Common myeloid progenitor, CD34-positive (primary cell): Measurements from ENCODE around the gene PRR20G.

Experiments used
- CTCF ChIA-PET: fragments of 350-600 bp; sonication (Branson Sonifier 250); formaldehyde crosslinking; loops from one replicate; lab custom pipeline; 2021; ENCODE audit warnings: antibody characterized with exemption; lab: Charles Lee
- POLR2A ChIA-PET: fragments of 350-600 bp; sonication (Branson Sonifier 250); formaldehyde crosslinking; loops from one replicate; lab custom pipeline; 2021; ENCODE audit warnings: antibody characterized with exemption; lab: Charles Lee
- DNase-seq, 3 donors: peaks; one replicate each; pipeline versions ENCODE4 v3.0.0 to v3.0.0-alpha.2; 2013
- H3K27ac ChIP-seq, 2 experiments: 1 replicate in 1 of 2; 2 replicates in 1 of 2; pipeline ENCODE4 v1.7.0; 2013; ENCODE audit warnings: inconsistent platforms in 2 of 2, low read length in 2 of 2, mild to moderate bottlenecking in 2 of 2, low read depth in 1 of 2, moderate library complexity in 1 of 2; ENCODE audit not compliant: severe bottlenecking in 2 of 2, insufficient read depth in 1 of 2, poor library complexity in 1 of 2
- H3K27me3 ChIP-seq, 5 experiments: replicated peaks in 2 of 5; 1 replicate in 3 of 5; 2 replicates in 2 of 5; pipeline versions ENCODE4 v1.6.1 to v1.7.0; 2013; ENCODE audit warnings: low read length in 4 of 5, mild to moderate bottlenecking in 2 of 5, moderate library complexity in 2 of 5, inconsistent platforms in 1 of 5; ENCODE audit not compliant: insufficient read depth in 5 of 5, control insufficient read depth in 4 of 5
- H3K36me3 ChIP-seq, 4 experiments: 1 replicate in 2 of 4; 2 replicates in 2 of 4; pipeline versions ENCODE4 v1.6.1 to v1.7.0; 2013; ENCODE audit warnings: low read length in 3 of 4, control low read depth in 1 of 4, mild to moderate bottlenecking in 1 of 4; ENCODE audit not compliant: control insufficient read depth in 4 of 4, insufficient read depth in 4 of 4
- H3K4me1 ChIP-seq, 4 experiments: 1 replicate in 3 of 4; 2 replicates in 1 of 4; pipeline versions ENCODE4 v1.6.1 to v1.7.1; 2013; ENCODE audit warnings: low read length in 3 of 4, mild to moderate bottlenecking in 3 of 4, control low read depth in 1 of 4, inconsistent platforms in 1 of 4, moderate library complexity in 1 of 4; ENCODE audit not compliant: control insufficient read depth in 4 of 4, insufficient read depth in 4 of 4; ENCODE audit errors: control extremely low read depth in 1 of 4
- H3K4me3 ChIP-seq, 7 experiments: 1 replicate in 4 of 7; 2 replicates in 3 of 7; pipeline versions ENCODE4 v1.5.1 to v1.7.0; 2013; ENCODE audit warnings: mild to moderate bottlenecking in 7 of 7, low read length in 6 of 7, moderate library complexity in 6 of 7, inconsistent platforms in 2 of 7, low read depth in 2 of 7, control low read depth in 1 of 7; ENCODE audit not compliant: insufficient read depth in 4 of 7, control insufficient read depth in 1 of 7; ENCODE audit errors: extremely low read depth in 1 of 7
- H3K9me3 ChIP-seq, 5 experiments: 1 replicate in 4 of 5; 2 replicates in 1 of 5; pipeline versions ENCODE4 v1.6.1 to v1.7.1; 2013; ENCODE audit warnings: low read length in 4 of 5, mild to moderate bottlenecking in 2 of 5, inconsistent platforms in 1 of 5, low read depth in 1 of 5, moderate library complexity in 1 of 5; ENCODE audit not compliant: control insufficient read depth in 4 of 5, insufficient read depth in 2 of 5; ENCODE audit errors: control extremely low read depth in 1 of 5
- WGBS: methylation state at CpG from one replicate; pipeline ENCODE4 v1.1.5; 2013; ENCODE audit not compliant: insufficient coverage; 5-methylcytosine and 5-hydroxymethylcytosine counted together

Gene PRR20G

DNA sequence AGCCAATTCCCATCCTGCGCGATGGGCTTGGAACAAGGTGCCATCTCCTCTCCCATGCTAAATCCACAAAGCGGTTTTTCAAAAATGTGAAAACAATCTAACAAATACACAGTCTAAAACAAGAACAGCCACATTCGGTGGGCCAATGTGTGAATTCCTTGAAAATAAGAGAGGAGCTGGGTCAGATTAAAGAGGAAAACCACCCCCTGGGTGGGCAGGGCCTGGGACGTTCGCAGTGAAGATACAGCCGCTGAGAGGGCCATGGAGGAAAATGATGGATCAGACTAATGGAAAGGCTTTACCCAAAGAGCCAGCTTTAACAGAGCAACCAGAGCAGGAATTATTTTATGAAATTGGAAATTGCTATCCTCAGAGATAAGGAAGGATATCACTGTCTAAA lies 27.4 kb downstream of the PRR20G start:
- ChIA-PET CTCF (no interaction called here), POLR2A (no interaction called here)
- H3K27ac ChIP-seq, result no peak overlapping the region
- no peak for DNase-seq
- no peaks in the 10 kb centered on the region for H3K36me3 ChIP-seq
- H3K9me3 ChIP-seq, result no peaks in the 10 kb centered on the region
- H3K4me3 ChIP-seq, result no peak overlapping the region
- peaks cover 0 to 14% (median 2%) of the 10 kb centered on the region in 5 experiments for H3K27me3 ChIP-seq
- H3K4me1 ChIP-seq, result no peaks in the 10 kb centered on the region
- 100% methylated on average over 3 of the region's 7 CpGs for WGBS

DNA sequence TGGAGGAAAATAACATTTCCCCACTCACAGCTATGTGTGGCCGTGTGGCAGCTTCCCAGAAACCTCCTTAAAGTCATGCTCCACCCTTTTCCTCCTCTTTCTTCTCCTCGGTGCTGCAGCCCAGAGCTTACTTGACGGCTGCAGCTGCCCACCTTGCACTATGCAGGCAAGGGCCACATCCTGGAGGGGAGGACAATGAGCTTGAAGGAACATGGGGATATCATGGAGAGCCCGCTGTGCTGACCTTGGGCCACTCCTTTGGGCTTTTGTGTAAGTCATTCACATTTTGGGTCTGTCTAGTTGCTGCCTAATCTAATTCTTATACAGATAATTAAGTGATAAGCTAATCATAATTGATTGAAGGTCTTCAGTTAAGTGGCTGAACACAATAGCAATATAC lies 28.0 kb downstream of the PRR20G start:
- DNase-seq, result no peak
- Histone ChIP-seq H3K9me3 (no peaks in the 10 kb centered on the region), H3K27me3 (peaks cover 0 to 10% (median 2%) of the 10 kb centered on the region in 5 experiments), H3K36me3 (no peaks in the 10 kb centered on the region), H3K27ac (no peak overlapping the region), H3K4me1 (no peaks in the 10 kb centered on the region), H3K4me3 (no peak overlapping the region)
- 17% methylated on average over 1 of the region's 4 CpGs for WGBS
- POLR2A ChIA-PET, result no interaction called here
- CTCF ChIA-PET, result no interaction called here

DNA sequence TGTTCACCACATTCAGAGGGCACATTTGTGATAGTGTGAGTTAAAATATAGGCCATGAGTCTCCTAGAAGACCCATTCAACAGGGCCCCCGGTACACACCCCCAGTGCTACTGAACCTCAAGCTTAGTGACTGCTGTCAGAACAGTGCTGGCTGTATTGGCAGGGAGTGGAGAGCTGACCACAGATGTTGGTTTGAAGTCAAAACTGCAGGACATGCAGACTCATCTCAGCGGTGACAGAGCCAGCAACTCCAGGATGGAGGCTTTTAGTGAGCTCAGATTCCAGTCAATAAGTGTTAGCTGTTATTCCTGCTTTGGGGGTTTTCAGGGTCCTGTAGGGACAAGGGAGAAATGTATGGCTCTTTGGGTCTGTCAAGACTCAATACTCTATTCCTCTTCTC lies 29.1 kb downstream of the PRR20G start:
- Histone ChIP-seq H3K9me3 (no peaks in the 10 kb centered on the region), H3K27me3 (peaks cover 0 to 4% (median 0%) of the 10 kb centered on the region in 5 experiments), H3K27ac (no peak overlapping the region), H3K4me1 (no peaks in the 10 kb centered on the region), H3K4me3 (no peak overlapping the region), H3K36me3 (no peaks in the 10 kb centered on the region)
- DNase-seq, result no peak
- CTCF ChIA-PET, result no interaction called here
- POLR2A ChIA-PET, result no interaction called here
- WGBS, result 100% methylated on average over 2 of the region's 2 CpGs

DNA sequence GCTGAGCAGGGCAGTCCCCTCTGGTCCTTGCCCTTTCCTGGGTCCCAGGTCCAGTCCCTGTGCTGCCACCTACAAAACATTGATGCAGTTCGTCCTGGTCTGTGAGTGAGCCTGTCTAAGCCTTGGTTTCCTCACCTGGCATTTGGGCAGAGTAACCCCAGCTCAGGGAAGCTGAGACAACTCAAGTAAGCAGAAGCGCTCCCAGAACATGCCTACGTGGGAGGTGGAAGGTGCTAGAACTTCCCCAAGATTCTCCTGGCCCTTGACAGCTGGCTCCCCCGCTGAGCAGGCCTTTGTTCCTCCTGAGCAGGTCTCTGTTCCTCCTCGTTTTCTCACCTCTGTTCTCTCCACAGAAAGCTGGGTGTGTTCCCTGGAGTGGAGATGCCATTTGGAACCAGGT lies 30.5 kb downstream of the PRR20G start:
- POLR2A ChIA-PET, result no interaction called here
- Histone ChIP-seq H3K9me3 (no peaks in the 10 kb centered on the region), H3K4me1 (no peaks in the 10 kb centered on the region), H3K27me3 (peaks cover 0 to 9% (median 4%) of the 10 kb centered on the region in 5 experiments), H3K36me3 (no peaks in the 10 kb centered on the region), H3K27ac (no peak overlapping the region), H3K4me3 (no peak overlapping the region)
- CTCF ChIA-PET, result no interaction called here
- 100% methylated on average over 5 of the region's 5 CpGs for WGBS
- DNase-seq, result no peak

DNA sequence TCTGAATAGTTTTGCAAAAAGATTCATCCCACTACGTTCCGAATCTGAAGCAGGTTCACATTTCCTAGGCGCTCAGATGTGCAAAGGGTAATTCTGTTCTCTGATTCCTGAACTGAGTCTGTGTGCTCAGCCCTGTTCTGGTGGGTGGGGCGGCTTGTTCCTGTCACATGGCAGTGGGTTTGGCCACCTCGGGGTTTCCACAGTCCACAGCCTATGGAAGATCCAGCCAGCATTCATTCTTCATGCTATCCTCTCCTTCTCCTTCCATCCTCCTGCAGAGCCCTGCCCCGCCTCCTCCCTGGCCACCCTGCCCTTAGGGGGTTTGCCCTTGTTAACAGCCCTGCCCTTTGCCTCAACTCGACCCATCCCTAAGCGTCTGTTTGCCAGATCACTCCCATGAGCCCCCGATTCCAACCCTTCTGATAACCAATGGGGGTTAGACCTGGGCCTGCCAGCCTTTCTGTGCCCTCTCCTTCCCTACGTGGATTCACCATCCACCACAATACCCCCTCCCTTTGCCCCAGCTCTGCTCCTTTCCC lies 31.0 kb downstream of the PRR20G start:
- CTCF ChIA-PET, result no interaction called here
- no peaks in the 10 kb centered on the region for H3K9me3 ChIP-seq
- no peaks in the 10 kb centered on the region for H3K36me3 ChIP-seq
- no peak overlapping the region for H3K4me3 ChIP-seq
- H3K4me1 ChIP-seq, result no peaks in the 10 kb centered on the region
- POLR2A ChIA-PET, result no interaction called here
- 79% methylated on average over 7 of the region's 10 CpGs for WGBS
- H3K27me3 ChIP-seq, result peaks cover 0 to 14% (median 6%) of the 10 kb centered on the region in 5 experiments
- no peak overlapping the region for H3K27ac ChIP-seq
- no peak for DNase-seq

DNA sequence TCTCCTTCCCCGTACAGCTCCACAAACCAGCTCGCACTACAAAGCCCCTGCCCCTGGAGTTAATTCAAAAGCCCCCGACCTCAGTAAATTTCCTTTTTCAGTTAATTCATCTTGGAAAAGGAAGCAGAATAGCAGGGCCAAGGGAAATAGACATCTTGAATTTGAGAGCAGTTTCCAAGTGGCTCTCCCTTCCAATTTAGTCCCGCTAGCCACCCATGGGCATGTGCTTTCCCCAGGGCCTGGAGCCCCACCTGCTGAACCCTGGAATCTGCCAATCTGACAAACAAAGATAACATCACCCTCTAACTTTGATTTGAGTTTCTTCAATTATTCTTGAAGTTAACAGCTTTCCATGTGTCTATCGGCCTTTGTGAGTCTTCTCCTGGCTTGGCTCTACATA lies 31.7 kb downstream of the PRR20G start:
- WGBS, result 96% methylated on average over 4 of the region's 5 CpGs

DNA sequence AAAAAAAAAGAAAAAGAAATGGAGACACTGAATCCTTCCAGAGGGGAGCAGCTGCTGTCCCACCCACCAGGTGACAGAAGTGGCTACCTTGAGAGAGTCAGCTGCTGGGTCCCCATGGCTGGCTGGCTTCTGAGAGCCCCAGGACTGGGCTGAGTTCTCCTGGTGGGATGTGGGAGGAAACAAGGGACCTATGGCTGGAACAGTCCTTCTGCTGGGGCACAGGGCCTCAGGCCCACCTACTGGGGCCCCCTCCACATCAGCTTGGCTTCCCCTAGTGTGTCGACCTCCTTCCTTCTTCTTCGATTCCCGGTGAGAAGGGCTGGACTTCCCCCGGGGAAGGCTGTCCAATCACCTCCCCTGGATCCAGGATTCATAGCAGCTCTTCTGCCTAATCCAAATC lies 32.3 kb downstream of the PRR20G start:
- no peaks in the 10 kb centered on the region for H3K4me1 ChIP-seq
- H3K4me3 ChIP-seq, result no peak overlapping the region
- H3K27ac ChIP-seq, result no peak overlapping the region
- ChIA-PET POLR2A (no interaction called here), CTCF (no interaction called here)
- WGBS, result 68% methylated on average over 4 of the region's 4 CpGs
- H3K27me3 ChIP-seq, result peaks cover 0 to 14% (median 6%) of the 10 kb centered on the region in 5 experiments
- DNase-seq, result no peak
- H3K36me3 ChIP-seq, result no peaks in the 10 kb centered on the region
- H3K9me3 ChIP-seq, result peaks cover 0 to 3% (median 0%) of the 10 kb centered on the region in 5 experiments

More for the DNA sequence above, 31.7 kb downstream of the PRR20G start:
- Histone ChIP-seq H3K4me1 (no peaks in the 10 kb centered on the region), H3K36me3 (no peaks in the 10 kb centered on the region), H3K27me3 (peaks cover 0 to 14% (median 6%) of the 10 kb centered on the region in 5 experiments), H3K27ac (no peak overlapping the region), H3K9me3 (peaks cover 0 to 2% (median 0%) of the 10 kb centered on the region in 5 experiments), H3K4me3 (no peak overlapping the region)
- no peak for DNase-seq
- ChIA-PET CTCF (no interaction called here), POLR2A (no interaction called here)
